Loucy (cell line): Measurements from ENCODE around the gene XKR7.

Experiments used
- H2AFZ ChIP-seq: fragments of 200-600 bp; sonication (generic); 2 replicates; pipeline ENCODE4 v1.6.0; 2016; ENCODE audit warnings: antibody characterized with exemption, mild to moderate bottlenecking, low read length, moderate library complexity
- H3F3A ChIP-seq: fragments of 200-600 bp; 2 replicates; pipeline ENCODE4 v1.6.0; 2016; ENCODE audit warnings: antibody characterized with exemption, low read depth, mild to moderate bottlenecking
- H3K27me3 ChIP-seq: fragments of 200-600 bp; sonication (generic); 2 replicates; pipeline ENCODE4 v1.6.1; 2014; ENCODE audit warnings: low read length, mild to moderate bottlenecking; ENCODE audit not compliant: insufficient read depth, poor library complexity, severe bottlenecking
- H3K36me3 ChIP-seq: fragments of 200-600 bp; sonication (generic); 2 replicates; pipeline ENCODE4 v1.6.1; 2016; ENCODE audit warnings: low read length; ENCODE audit not compliant: insufficient read depth
- H3K4me1 ChIP-seq: fragments of 200-600 bp; sonication (generic); 2 replicates; pipeline ENCODE4 v1.5.1; 2014; ENCODE audit warnings: low read length, mild to moderate bottlenecking; ENCODE audit not compliant: insufficient read depth, poor library complexity, severe bottlenecking
- H3K4me2 ChIP-seq: fragments of 200-600 bp; sonication (generic); 2 replicates; pipeline ENCODE4 v1.6.0; 2014; ENCODE audit warnings: antibody characterized with exemption, low read length, low read depth, mild to moderate bottlenecking; ENCODE audit not compliant: poor library complexity, severe bottlenecking
- H3K4me3 ChIP-seq: fragments of 200-600 bp; sonication (generic); 2 replicates; pipeline ENCODE4 v1.5.1; 2014; ENCODE audit warnings: low read length, mild to moderate bottlenecking, mixed read lengths; ENCODE audit not compliant: poor library complexity, severe bottlenecking
- H3K79me2 ChIP-seq: fragments of 200-600 bp; sonication (generic); 2 replicates; pipeline ENCODE4 v1.6.1; 2014; ENCODE audit warnings: low read length; ENCODE audit not compliant: insufficient read depth
- H3K9ac ChIP-seq: fragments of 200-600 bp; sonication (generic); 2 replicates; pipeline ENCODE4 v1.6.0; 2014; ENCODE audit warnings: mild to moderate bottlenecking, low read depth, low read length, moderate library complexity; ENCODE audit not compliant: poor library complexity, severe bottlenecking
- H3K9me2 ChIP-seq: fragments of 200-600 bp; sonication (generic); replicated peaks from 2 replicates; pipeline ENCODE4 v1.6.1; 2016; ENCODE audit warnings: low read depth, low read length, mixed read lengths
- H3K9me3 ChIP-seq: fragments of 200-600 bp; sonication (generic); 2 replicates; pipeline ENCODE4 v1.6.1; 2014; ENCODE audit warnings: mild to moderate bottlenecking, antibody characterized with exemption, low read length, low read depth; ENCODE audit not compliant: insufficient read depth
- H4K20me1 ChIP-seq: fragments of 200-600 bp; sonication (generic); 2 replicates; pipeline ENCODE4 v1.6.0; 2014; ENCODE audit warnings: antibody characterized with exemption, low read length, mild to moderate bottlenecking; ENCODE audit not compliant: insufficient read depth, poor library complexity, severe bottlenecking
- CTCF ChIP-seq: fragments of 200-600 bp; sonication (generic); conservative IDR thresholded peaks from 2 replicates; pipeline ENCODE4 v1.5.1; 2014; ENCODE audit warnings: mild to moderate bottlenecking, antibody characterized with exemption, low read length
- EZH2phosphoT487 ChIP-seq: fragments of 200-600 bp; IDR thresholded peaks from 2 replicates; pipeline ENCODE4 v1.6.1; 2018; ENCODE audit warnings: antibody characterized with exemption, mild to moderate bottlenecking, moderate library complexity, borderline replicate concordance

Gene XKR7

GRCh38 chr20:31989030-31989645, 21.2 kb downstream of the XKR7 start:
- Histone ChIP-seq H3K79me2 (no peaks in the 10 kb centered on the region), H3K9ac (no peak overlapping the region), H4K20me1 (no peaks in the 10 kb centered on the region), H3K9me2 (no peaks in the 10 kb centered on the region), H2AFZ (no peak overlapping the region), H3K4me3 (no peak overlapping the region), H3K36me3 (no peaks in the 10 kb centered on the region), H3K27me3 (no peaks in the 10 kb centered on the region), H3K4me2 (no peak overlapping the region), H3F3A (no peaks in the 10 kb centered on the region), H3K4me1 (no peaks in the 10 kb centered on the region), H3K9me3 (no peaks in the 10 kb centered on the region)
- no peak for TF ChIP-seq EZH2phosphoT487
- no peak for TF ChIP-seq CTCF

- Histone ChIP-seq H3K9me2 (no peaks in the 10 kb centered on the region), H3K79me2 (no peaks in the 10 kb centered on the region), H2AFZ (no peak overlapping the region), H4K20me1 (no peaks in the 10 kb centered on the region), H3K9me3 (no peaks in the 10 kb centered on the region), H3F3A (no peaks in the 10 kb centered on the region), H3K4me3 (no peak overlapping the region), H3K4me1 (no peaks in the 10 kb centered on the region), H3K4me2 (no peak overlapping the region), H3K9ac (no peak overlapping the region), H3K36me3 (no peaks in the 10 kb centered on the region), H3K27me3 (no peaks in the 10 kb centered on the region)
- TF ChIP-seq CTCF: no peak
- TF ChIP-seq EZH2phosphoT487: no peak
Measured at GRCh38 chr20:31990641-31991338, 22.8 kb downstream of the XKR7 start.

- no peak overlapping the region for H3K9ac ChIP-seq
- TF ChIP-seq CTCF (no peak), EZH2phosphoT487 (no peak)
- no peaks in the 10 kb centered on the region for H3K4me1 ChIP-seq
- H3K4me2 ChIP-seq: no peak overlapping the region
- no peaks in the 10 kb centered on the region for H3K27me3 ChIP-seq
- H3K4me3 ChIP-seq: no peak overlapping the region
- no peaks in the 10 kb centered on the region for H3K36me3 ChIP-seq
- H3K79me2 ChIP-seq: no peaks in the 10 kb centered on the region
- H3F3A ChIP-seq: no peaks in the 10 kb centered on the region
- no peaks in the 10 kb centered on the region for H3K9me3 ChIP-seq
- H3K9me2 ChIP-seq: no peaks in the 10 kb centered on the region
- no peaks in the 10 kb centered on the region for H4K20me1 ChIP-seq
- H2AFZ ChIP-seq: no peak overlapping the region
Measured at GRCh38 chr20:31991339-31991705, 23.4 kb downstream of the XKR7 start.
